KMS-11 (cell line): ENCODE measurements around the gene SETD6.

Experiments used
- H2AFZ ChIP-seq: fragments of 200-600 bp; sonication (generic); 2 replicates; pipeline ENCODE4 v1.6.1; 2016; ENCODE audit warnings: antibody characterized with exemption, mixed run types, low read depth
- H3K27ac ChIP-seq: fragments of 200-600 bp; sonication (generic); 2 replicates; pipeline ENCODE4 v1.6.1; 2016; ENCODE audit warnings: mild to moderate bottlenecking, mixed run types
- H3K27me3 ChIP-seq: fragments of 200-600 bp; sonication (generic); 2 replicates; pipeline ENCODE4 v1.6.1; 2017; ENCODE audit warnings: mild to moderate bottlenecking, low read depth, mixed run types, moderate library complexity; ENCODE audit not compliant: insufficient read depth
- H3K36me3 ChIP-seq: fragments of 200-600 bp; sonication (generic); 2 replicates; pipeline ENCODE4 v1.6.1; 2017; ENCODE audit warnings: mild to moderate bottlenecking, mixed run types; ENCODE audit not compliant: insufficient read depth
- H3K4me1 ChIP-seq: fragments of 200-600 bp; sonication (generic); 2 replicates; pipeline ENCODE4 v1.6.1; 2016; ENCODE audit warnings: mild to moderate bottlenecking, low read depth, mixed run types; ENCODE audit not compliant: poor library complexity, severe bottlenecking
- H3K4me2 ChIP-seq: fragments of 200-600 bp; sonication (generic); 2 replicates; pipeline ENCODE4 v1.7.0; 2016; ENCODE audit warnings: mild to moderate bottlenecking, mixed run types
- H3K4me3 ChIP-seq: fragments of 200-600 bp; sonication (generic); IDR thresholded peaks from 2 replicates; pipeline ENCODE4 v1.6.1; 2017; ENCODE audit warnings: low read depth, low read length, mixed read lengths; ENCODE audit not compliant: insufficient read depth
- H3K79me2 ChIP-seq: fragments of 200-600 bp; sonication (generic); 2 replicates; pipeline ENCODE4 v1.6.1; 2016; ENCODE audit warnings: low read depth, mixed run types; ENCODE audit not compliant: insufficient read depth
- H3K9ac ChIP-seq: fragments of 200-600 bp; sonication (generic); 2 replicates; pipeline ENCODE4 v1.6.1; 2016; ENCODE audit warnings: mild to moderate bottlenecking, mixed run types
- H4K20me1 ChIP-seq: fragments of 200-600 bp; sonication (generic); 2 replicates; pipeline ENCODE4 v1.6.1; 2016; ENCODE audit warnings: mild to moderate bottlenecking, mixed run types; ENCODE audit not compliant: insufficient read depth
- CTCF ChIP-seq: fragments of 200-600 bp; sonication (generic); conservative IDR thresholded peaks from 2 replicates; pipeline ENCODE4 v1.6.1; 2017; ENCODE audit warnings: low read depth, mild to moderate bottlenecking, antibody characterized with exemption, low read length, moderate library complexity, mixed read lengths

Gene SETD6

GRCh38 chr16:58471209-58471975 lies 43.9 kb upstream of the SETD6 start:
- H3K36me3 ChIP-seq = no peaks in the 10 kb centered on the region
- no peaks in the 10 kb centered on the region for H3K4me1 ChIP-seq
- TF ChIP-seq CTCF = no peak
- no peaks in the 10 kb centered on the region for H4K20me1 ChIP-seq
- H3K9ac ChIP-seq = no peak overlapping the region
- H3K27me3 ChIP-seq = no peaks in the 10 kb centered on the region
- no peak overlapping the region for H3K4me2 ChIP-seq
- no peak overlapping the region for H3K27ac ChIP-seq
- no peak overlapping the region for H2AFZ ChIP-seq
- no peaks in the 10 kb centered on the region for H3K79me2 ChIP-seq
- no peak overlapping the region for H3K4me3 ChIP-seq

DNA sequence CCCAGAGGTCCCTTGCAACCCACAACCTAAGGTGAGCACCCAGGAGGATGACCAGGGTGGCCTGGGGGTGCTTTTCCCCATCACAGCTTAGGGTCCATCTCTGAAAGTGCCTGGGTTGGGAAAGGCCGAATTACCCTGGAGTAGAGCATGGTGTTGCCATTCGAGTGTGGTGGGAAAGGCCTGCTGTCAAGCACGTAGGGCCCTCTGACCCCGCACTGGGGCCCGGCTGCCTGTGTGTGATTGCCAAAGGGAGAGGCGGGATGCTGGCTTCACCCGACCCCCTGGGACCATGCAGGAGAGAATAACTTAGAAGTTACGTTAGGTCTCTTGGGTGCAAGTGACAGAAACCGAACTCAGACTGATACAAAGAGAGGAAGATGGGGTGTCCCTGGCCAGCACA lies 43.1 kb upstream of the SETD6 start:
- Histone ChIP-seq H3K79me2 (no peaks in the 10 kb centered on the region), H3K27me3 (no peaks in the 10 kb centered on the region), H2AFZ (no peak overlapping the region), H3K4me1 (no peaks in the 10 kb centered on the region), H3K9ac (no peak overlapping the region), H3K27ac (no peak overlapping the region), H3K36me3 (no peaks in the 10 kb centered on the region), H4K20me1 (no peaks in the 10 kb centered on the region), H3K4me2 (no peak overlapping the region), H3K4me3 (no peak overlapping the region)
- no peak for TF ChIP-seq CTCF

DNA sequence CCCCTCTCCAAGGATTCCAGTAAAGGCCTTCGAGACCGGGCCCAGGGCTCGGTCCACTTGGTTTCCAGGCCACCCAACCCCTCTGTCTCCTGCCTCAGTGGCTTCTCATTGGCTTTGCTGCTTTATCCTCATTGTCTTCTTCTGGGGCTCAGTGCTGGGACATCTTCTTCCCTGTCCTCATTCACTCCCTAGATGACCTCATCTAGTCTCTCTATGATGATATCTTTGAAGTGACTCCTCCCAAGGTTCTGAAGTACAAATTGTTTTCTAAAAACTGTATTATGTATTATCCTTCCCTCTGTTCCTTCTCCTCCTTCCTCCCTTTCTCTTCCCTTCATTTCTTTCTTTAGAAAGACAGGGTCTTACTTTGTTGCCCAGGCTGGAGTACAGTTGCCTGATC lies 42.5 kb upstream of the SETD6 start:
- Histone ChIP-seq H3K4me3 (no peak overlapping the region), H3K4me1 (no peaks in the 10 kb centered on the region), H3K27ac (no peak overlapping the region), H2AFZ (no peak overlapping the region), H3K36me3 (no peaks in the 10 kb centered on the region), H4K20me1 (no peaks in the 10 kb centered on the region), H3K4me2 (no peak overlapping the region), H3K79me2 (no peaks in the 10 kb centered on the region), H3K9ac (no peak overlapping the region), H3K27me3 (no peaks in the 10 kb centered on the region)
- no peak for TF ChIP-seq CTCF

DNA sequence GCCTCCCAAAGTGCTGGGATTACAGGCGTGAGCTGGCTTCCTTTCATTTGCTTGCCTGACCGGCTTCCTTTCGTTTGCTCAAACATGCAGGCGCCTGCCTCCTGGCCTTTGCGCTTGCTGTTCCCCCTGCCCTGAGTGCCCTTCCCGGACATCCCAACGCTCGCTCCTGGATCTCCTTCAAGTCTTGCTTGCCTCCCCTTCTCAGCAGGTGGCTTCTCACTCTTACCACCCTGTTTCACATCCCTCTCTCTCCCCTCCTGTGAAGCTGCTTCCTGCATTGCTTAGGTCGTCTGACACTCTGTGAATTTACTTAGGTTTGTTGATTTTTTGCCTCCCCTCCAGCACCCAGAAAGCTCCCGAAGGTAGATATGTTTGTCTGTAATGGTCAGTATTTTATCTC lies 41.0 kb upstream of the SETD6 start:
- H3K4me2 ChIP-seq = no peak overlapping the region
- H3K4me1 ChIP-seq = no peaks in the 10 kb centered on the region
- no peak overlapping the region for H3K4me3 ChIP-seq
- TF ChIP-seq CTCF = no peak
- H4K20me1 ChIP-seq = no peaks in the 10 kb centered on the region
- no peaks in the 10 kb centered on the region for H3K79me2 ChIP-seq
- H2AFZ ChIP-seq = no peak overlapping the region
- H3K36me3 ChIP-seq = no peaks in the 10 kb centered on the region
- no peaks in the 10 kb centered on the region for H3K27me3 ChIP-seq
- no peak overlapping the region for H3K9ac ChIP-seq
- H3K27ac ChIP-seq = no peak overlapping the region
